Smooth muscle cell of the umbilical artery (primary cell): Measurements from ENCODE around the gene NELFB. TPM values are rescaled to one million over a fixed set of nuclear protein-coding genes. Genes with fewer than 3 reads are reported as not detected.

Experiments
- total RNA-seq: library from RNA; depleted of rRNA; stranded (reverse); fragments of >200 nt; gene quantifications from 2 replicates; pipeline ENCODE4 v1.2.3, GENCODE V29; 2014

Gene NELFB
- total RNA-seq, result 36.5 and 54.9 TPM in 2 replicates

DNA sequence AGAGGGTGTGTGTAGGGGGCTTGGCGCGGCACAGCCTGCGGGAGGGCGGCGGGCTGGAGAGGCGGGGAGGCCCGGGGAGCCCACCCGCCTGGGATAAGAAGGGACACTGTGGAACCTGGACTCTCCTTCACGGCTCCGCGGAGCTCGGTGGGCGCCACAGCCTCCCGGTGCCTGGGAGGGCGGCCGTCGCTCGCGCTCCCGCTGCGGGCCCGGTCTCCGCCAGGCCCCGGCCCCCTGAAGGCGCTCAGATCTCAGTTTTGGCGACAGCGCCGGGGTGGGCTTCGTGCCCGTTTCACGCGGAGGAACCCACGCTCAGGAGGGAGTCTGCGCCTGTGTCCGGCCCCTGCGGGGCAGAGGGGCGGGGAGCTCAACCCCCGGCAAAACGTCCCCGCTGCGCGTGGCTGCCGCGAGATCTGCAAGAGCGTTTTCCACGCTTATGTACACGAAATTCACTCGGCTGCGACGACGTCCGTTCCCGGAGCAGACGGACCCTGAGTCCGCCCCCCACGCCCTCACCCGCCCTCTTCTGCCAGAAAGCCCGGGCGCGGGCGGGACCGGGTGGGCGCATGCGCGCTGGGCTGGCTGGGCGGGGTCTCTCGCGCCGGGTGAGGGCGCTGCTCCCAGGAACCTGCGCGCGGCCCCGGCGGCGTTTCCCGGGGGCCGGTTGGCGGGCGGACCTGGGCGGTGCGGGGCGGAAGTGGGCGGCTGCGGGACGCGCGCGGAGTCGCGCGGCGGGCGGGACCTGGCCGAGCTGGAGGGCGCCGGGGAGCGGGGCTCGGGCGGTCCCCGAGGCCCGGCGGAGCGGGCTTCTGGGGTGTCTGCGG, at the start of gene NELFB:
Gene NELFB (plus strand): TSS at position 704 of the 824 bp plus-strand sequence.

GRCh38 chr9:137222190-137223077, 32.7 kb upstream of the NELFB start, which contains the start of gene RNF208:
Gene RNF208, minus strand, starts transcription at chr9:137222240. Its CDS starts 1,028 bp downstream, at chr9:137221212.

DNA sequence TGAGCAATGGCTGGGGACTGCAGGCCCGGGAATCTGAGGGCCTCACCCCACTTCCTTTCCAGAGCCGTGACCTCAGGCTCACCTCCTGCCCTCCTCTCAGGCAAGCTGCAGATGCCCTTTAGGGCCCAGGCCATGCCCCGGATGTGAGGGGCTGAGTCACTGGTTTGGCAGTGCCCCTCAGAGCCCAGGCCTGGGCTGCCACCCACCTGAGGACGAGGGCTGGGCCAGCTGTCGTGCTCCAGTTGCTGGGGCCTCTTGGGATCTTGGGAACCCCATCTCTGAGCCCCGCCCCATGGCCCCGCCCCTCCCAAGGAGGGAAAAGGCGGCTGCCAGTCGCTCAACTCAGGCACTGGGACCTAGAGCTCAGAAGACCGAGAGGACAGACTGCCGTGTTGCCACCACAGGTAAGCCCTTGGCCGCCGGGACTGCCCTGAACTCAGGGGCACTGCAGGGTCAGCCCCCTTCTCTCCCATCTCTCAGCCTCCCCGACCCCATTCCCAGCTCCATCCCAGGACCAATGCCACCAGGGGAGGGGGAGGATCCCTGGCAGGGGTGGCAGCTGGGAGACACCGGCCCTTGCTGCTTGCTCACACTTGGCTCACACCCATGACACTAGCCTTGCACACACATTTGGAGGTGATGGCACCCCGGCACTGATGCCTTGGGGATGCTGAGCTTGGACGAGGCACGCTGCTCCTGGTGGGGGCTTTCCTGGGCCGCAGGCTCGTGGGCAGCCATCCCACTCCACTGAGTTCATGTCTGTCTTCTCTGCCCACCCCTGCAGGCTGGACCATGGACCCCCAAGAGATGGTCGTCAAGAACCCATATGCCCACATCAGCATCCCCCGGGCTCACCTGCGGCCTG, 30.1 kb upstream of the NELFB start, which contains the start of gene CYSRT1:
Gene CYSRT1 (plus strand): TSS at position 345 of the 865 bp plus-strand sequence. CDS start 448 bp downstream, at position 793.

DNA sequence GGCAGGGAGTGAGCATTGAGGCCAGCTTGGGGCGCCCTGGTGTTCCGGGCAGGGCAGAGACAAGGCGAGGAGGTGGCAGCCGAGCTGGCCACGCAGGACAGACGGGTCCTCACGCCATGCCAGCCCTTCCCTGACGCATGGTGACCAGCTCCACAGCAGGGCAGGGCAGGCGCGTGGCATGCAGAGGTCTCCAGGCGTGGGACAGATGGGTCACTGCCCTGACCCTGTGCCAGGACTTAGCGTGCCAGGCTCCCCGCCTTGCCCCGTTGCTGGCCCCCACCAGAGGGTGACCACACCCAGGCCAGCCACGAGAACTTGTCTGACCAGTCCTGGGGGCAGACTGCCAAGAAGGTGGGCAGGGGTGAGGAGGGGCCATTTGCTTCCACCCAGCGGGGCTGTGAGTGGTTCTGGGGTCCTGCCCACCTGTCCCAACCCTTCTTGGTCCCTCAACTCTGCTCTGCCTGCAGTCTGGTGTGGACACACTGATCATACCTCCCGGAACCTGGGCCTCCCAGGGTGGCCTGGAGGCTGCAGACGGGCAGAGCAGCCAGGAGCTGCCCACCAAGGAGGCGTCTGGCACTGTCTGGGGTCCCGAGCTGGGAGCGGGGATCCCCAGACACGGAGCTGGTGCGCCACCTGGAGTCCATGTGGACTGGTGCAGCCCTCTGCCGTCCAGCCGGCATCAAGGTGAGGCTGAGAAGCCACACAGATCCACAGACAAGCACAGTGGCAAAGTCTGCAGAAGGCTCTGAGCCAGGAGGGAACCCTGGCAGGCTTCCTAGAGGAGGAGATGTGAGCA, 27.9 kb upstream of the NELFB start, which contains the start of gene RNF224:
Gene RNF224 (plus strand): TSS at position 449 of the 799 bp plus-strand sequence. CDS start 834 bp downstream, outside the sequence.

GRCh38 chr9:137230705-137231371, 24.3 kb upstream of the NELFB start, which contains the start of gene SLC34A3:
Gene SLC34A3, plus strand, starts transcription at chr9:137230901. Its CDS starts 802 bp downstream, at chr9:137231703.

DNA sequence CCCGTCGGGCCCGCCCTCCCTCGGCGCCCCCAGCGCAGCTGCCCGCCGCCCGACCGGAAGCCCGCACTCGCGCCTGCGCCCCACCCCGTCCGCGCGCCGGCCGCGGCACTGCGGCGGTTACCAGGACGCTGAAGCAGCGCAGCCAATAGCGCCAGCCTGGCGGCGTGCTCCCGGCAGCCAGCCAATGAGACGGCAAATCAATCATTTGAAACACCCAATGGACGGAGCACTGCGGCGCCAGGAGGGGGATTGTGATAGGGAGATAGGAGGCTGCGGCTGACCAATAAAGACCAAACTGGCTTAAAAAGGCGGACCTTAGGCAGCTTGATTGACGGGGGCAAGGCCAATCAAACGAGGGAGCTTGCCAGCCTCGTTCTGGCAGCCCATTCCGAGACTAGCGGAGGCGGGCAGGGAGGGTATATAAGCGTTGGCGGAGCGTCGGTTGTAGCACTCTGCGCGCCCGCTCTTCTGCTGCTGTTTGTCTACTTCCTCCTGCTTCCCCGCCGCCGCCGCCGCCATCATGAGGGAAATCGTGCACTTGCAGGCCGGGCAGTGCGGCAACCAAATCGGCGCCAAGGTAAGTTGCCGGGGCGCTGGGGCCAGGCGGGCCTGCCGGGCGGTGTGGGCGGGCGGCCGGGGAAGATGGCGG, 14.2 kb upstream of the NELFB start, which contains the start of gene TUBB4B:
Gene TUBB4B (plus strand): TSS at position 447 of the 649 bp plus-strand sequence. CDS start 74 bp downstream, at position 521.

GRCh38 chr9:137251194-137251461, 4.0 kb upstream of the NELFB start, which contains the start of gene STPG3:
Gene STPG3, plus strand, starts transcription at chr9:137251286. Its CDS starts 1 bp downstream, at chr9:137251287.

DNA sequence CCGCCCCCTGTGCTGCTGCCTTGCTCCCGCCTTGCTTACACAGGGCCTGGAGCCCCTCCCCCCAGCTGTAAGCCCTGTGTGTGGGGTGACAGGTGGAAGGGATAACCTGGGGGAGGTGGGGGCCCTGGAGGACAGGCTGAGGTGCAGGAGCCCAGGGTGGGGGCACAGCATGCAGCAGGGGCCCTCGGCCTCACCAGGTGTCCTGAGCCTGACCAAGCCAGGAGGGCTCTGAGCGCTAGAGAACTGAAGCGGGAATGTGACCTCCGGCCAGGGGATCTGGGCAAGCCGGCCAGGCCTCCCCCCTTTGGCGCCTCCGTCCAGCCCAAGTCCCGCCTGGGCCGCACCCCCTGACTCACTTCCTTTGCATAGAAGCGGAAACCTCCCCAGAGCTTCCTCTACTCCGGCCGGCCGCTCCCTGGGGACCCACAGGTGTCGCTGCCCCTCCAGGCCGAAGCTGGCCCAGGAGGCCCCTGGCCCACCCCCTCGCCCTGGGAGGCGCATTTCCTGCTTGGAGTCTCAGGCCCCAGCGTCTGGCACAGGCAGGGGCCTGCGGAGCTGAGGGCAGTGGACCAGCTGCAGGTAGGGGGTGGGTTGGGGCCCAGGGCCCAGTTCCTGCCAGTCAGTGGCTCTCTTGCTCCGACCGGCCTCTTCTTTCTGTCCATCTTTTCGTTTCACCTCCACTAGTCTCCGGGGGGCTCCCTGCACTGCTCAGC, 22.4 kb downstream of the NELFB start, which contains the start of gene TOR4A:
Gene TOR4A (plus strand): TSS at position 398 of the 713 bp plus-strand sequence. CDS start 964 bp downstream, outside the sequence.

GRCh38 chr9:137302118-137302448, 47.0 kb downstream of the NELFB start, which contains the start of gene NRARP:
Gene NRARP, minus strand, starts transcription at chr9:137302271. Its CDS starts 343 bp downstream, at chr9:137301928.

Other genes with a start within 250 kb of the NELFB start
- 46.0 and 68.3 TPM in 2 replicates for gene ABCA2, start 227.1 kb upstream of the NELFB start, total RNA-seq
- gene FUT7, start 223.2 kb upstream of the NELFB start, total RNA-seq, result under 0.01 TPM in 1 of 2 replicates, not detected in the other
- gene NPDC1, start 209.2 kb upstream of the NELFB start, total RNA-seq, result 27.3 and 49.4 TPM in 2 replicates
- gene ENTPD2, start 201.3 kb upstream of the NELFB start, total RNA-seq, result not detected in 2 replicates
- gene SAPCD2, start 184.8 kb upstream of the NELFB start, total RNA-seq, result 0.89 and 5.7 TPM in 2 replicates
- 18.7 and 21.5 TPM in 2 replicates for gene UAP1L1, start 177.8 kb upstream of the NELFB start, total RNA-seq
- 176 and 185 TPM in 2 replicates for gene MAN1B1, start 168.3 kb upstream of the NELFB start, total RNA-seq
- 69.1 and 79.6 TPM in 2 replicates for gene DPP7, start 140.6 kb upstream of the NELFB start, total RNA-seq
- 0.09 TPM in 1 of 2 replicates, not detected in the other for gene GRIN1, start 116.2 kb upstream of the NELFB start, total RNA-seq
- not detected in 2 replicates for gene LRRC26, start 85.3 kb upstream of the NELFB start, total RNA-seq
- not detected in 2 replicates for gene TMEM210, start 83.3 kb upstream of the NELFB start, total RNA-seq
- 25.5 and 28.8 TPM in 2 replicates for gene ANAPC2, start 66.8 kb upstream of the NELFB start, total RNA-seq
- gene SSNA1, start 66.7 kb upstream of the NELFB start, total RNA-seq, result 51.0 and 65.9 TPM in 2 replicates
- 6.2 and 8.9 TPM in 2 replicates for gene TPRN, start 54.6 kb upstream of the NELFB start, total RNA-seq
- 32.1 and 32.8 TPM in 2 replicates for gene TMEM203, start 49.7 kb upstream of the NELFB start, total RNA-seq
- 2.7 and 5.4 TPM in 2 replicates for gene NDOR1, start 49.6 kb upstream of the NELFB start, total RNA-seq
- 0.30 and 0.83 TPM in 2 replicates for gene RNF208, start 33.1 kb upstream of the NELFB start, total RNA-seq
- 0.30 and 0.46 TPM in 2 replicates for gene CYSRT1, start 30.2 kb upstream of the NELFB start, total RNA-seq
- not detected in 2 replicates for gene RNF224, start 27.8 kb upstream of the NELFB start, total RNA-seq
- gene SLC34A3, start 24.4 kb upstream of the NELFB start, total RNA-seq, result under 0.01 TPM in 1 of 2 replicates, not detected in the other
- 60.9 and 219 TPM in 2 replicates for gene TUBB4B, start 14.0 kb upstream of the NELFB start, total RNA-seq
- not detected in 2 replicates for gene STPG3, start 4.0 kb upstream of the NELFB start, total RNA-seq
- 19.0 and 33.5 TPM in 2 replicates for gene TOR4A, start 22.4 kb downstream of the NELFB start, total RNA-seq
- 0.18 and 0.30 TPM in 2 replicates for gene NRARP, start 46.9 kb downstream of the NELFB start, total RNA-seq
- gene EXD3, start 167.8 kb downstream of the NELFB start, total RNA-seq, result 10.8 and 12.2 TPM in 2 replicates
- gene NOXA1, start 168.1 kb downstream of the NELFB start, total RNA-seq, result 0.18 and 0.30 TPM in 2 replicates
- gene ENTPD8, start 186.0 kb downstream of the NELFB start, total RNA-seq, result not detected in 2 replicates
- gene NSMF, start 204.0 kb downstream of the NELFB start, total RNA-seq, result 11.3 and 26.0 TPM in 2 replicates